Measurements from ENCODE around the gene QPCTL.

The QPCTL gene

GRCh38 chr19:45692187-45693105, at the start of gene QPCTL:
TSS of gene QPCTL (plus strand) at chr19:45692666. CDS start at chr19:45692704, 38 bp downstream.
- DNase-seq (ENCODE audit: low read depth) = peak; percentile 100
- TF ChIP-seq CTCF (IDR thresholded peaks at IDR 0.05; ENCODE audit: insufficient read depth, low read depth, low read length, missing control alignments) = no peak
- peak within 1 kb of the TSS; percentile 84 for H3K4me3 ChIP-seq (ENCODE audit: low read length)

- H3K4me3 ChIP-seq (ENCODE audit: low read length) = no peak overlapping the region
- peak; percentile 81 for DNase-seq (ENCODE audit: low read depth)
- TF ChIP-seq CTCF (IDR thresholded peaks at IDR 0.05; ENCODE audit: insufficient read depth, low read depth, low read length, missing control alignments) = peak; percentile 98
Observed at GRCh38 chr19:45643024-45643926, 49.2 kb upstream of the QPCTL start.

DNA sequence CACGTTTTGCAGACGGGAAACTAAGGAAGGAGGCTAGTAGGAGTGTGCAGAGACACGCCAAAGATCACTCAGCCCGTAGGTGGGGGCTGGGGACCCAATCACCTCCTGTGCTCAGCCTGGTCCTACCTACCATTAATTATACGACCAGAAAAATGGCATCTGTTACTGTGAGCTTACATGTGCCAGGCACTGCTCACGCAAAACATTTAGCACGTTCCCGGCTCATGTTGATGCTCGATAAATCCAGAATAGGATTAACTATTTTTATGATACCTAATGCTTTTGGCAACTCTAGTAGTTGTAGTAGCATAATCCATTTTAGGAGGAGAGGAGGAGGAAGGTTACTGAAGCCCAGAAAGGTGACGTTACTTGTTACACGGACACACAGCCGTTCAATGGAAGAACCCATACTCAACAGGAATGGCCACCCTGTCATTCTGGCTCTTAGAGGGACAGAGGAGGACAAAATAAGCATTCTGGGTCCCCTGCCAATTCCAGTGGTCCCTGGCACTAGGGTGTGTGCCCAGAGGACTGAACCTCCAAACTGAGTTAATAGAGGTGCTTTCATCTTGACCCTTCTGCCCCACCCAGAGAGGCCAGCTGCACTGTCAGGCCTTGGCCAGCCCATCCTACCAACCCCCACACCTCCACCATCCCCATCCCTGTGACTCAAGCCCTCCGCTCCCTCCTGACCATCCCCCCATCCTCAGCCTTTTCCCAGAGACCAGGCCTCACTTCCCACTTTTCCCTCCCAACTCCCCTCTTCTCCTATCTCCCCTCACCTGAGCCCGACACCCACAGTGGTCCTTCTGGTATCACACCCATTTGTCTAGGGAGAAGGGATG, 48.3 kb upstream of the QPCTL start:
- DNase-seq (ENCODE audit: low read depth) = no peak
- no peak overlapping the region for H3K4me3 ChIP-seq (ENCODE audit: low read length)
- TF ChIP-seq CTCF (IDR thresholded peaks at IDR 0.05; ENCODE audit: insufficient read depth, low read depth, low read length, missing control alignments) = no peak

DNA sequence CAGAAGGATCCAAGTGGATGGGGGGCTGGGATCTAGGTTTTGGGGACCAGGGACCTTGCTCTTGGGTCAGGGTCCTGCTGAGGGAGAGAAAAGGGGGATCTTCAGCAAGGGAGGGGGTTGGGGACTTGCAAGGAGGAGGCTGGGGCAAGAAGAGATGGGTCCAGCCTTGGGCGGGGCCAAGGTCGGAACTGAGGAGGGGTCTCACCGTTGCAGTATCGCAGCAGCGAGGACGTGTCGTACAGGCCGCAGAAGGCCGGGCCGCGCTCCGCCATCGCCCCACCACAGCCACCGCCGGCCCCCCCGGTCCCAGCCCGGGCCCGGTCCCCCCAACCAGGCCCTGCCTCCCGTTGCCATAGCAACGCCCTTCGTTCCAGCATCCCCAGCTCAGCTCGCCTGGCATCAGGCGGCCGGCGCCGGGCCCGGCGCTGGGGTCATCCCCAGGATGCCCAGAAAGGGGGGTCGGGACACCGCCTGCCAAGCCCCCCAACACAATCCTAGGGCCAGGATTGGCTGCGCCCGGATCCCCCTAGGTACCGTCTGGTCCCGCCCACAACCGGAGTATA, 47.3 kb upstream of the QPCTL start:
- no peak for TF ChIP-seq CTCF (IDR thresholded peaks at IDR 0.05; ENCODE audit: insufficient read depth, low read depth, low read length, missing control alignments)
- no peak overlapping the region for H3K4me3 ChIP-seq (ENCODE audit: low read length)
- no peak for DNase-seq (ENCODE audit: low read depth)

- TF ChIP-seq CTCF (IDR thresholded peaks at IDR 0.05; ENCODE audit: insufficient read depth, low read depth, low read length, missing control alignments) = no peak
- DNase-seq (ENCODE audit: low read depth) = peak; percentile 67
- no peak overlapping the region for H3K4me3 ChIP-seq (ENCODE audit: low read length)
Observed at GRCh38 chr19:45645631-45646344, 46.7 kb upstream of the QPCTL start.
